Measurements from ENCODE around the gene DRAM1. TPM values are rescaled to one million over a fixed set of nuclear protein-coding genes. Genes with fewer than 3 reads are reported as not detected.
"Not testable (repeated sequence)": the region's sequence is repeated elsewhere in the genome, so short reads cannot be mapped to it uniquely, and the experiment has no call there.

DRAM1 gene
- polyA plus RNA-seq, 2 of the 4 experiments (the other 2 are of a cell fraction), result 28.0 to 39.1 TPM

DNA sequence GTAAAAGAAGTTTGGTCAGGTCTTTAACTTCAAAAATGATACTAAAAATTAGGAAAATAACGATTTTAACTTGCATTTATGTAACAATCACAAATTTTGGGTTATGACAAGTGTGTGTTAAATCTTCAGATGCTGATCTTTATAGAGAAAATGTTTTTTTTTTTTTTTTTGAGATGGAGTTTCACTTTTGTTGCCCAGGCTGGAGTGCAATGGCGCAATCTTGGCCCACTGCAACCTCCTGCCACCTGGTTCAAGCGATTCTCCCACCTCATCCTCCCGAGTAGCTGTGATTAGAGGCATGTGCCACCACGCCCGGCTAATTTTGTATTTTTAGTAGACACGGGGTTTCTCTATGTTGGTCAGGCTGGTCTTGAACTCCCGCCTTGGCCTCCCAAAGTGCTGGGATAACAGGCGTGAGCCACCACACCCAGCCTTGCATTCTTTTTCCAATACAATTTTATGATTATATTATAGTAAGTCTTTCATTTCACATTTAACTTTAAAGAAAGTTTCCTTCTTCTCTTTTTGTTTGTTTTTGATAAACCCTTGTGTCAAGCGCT, 7.5 kb downstream of the DRAM1 start:
- H3K4me3 ChIP-seq; H3K4me1 ChIP-seq; FAIRE-seq; DNase-seq (ENCODE audit: low read depth in 1 of 2, low spot score in 1 of 2); ATAC-seq; H3K9me3 ChIP-seq; H3K4me2 ChIP-seq; H3K27ac ChIP-seq: not testable (repeated sequence)
- 85% methylated on average over 10 of the region's 10 CpGs for WGBS (ENCODE audit: missing lambda C conversion rate)
- CTCF ChIA-PET, result interaction anchor here (0.6 to 0.8 kb wide), 2 partner anchors 10 to 36 kb away, joined by 3 to 5 read pairs; no protein-coding TSS in a partner anchor
- POLR2A ChIA-PET, result interaction anchor here (0.7 kb wide), 1 partner anchor 20 kb away, joined by 5 read pairs; no protein-coding TSS in a partner anchor

DNA sequence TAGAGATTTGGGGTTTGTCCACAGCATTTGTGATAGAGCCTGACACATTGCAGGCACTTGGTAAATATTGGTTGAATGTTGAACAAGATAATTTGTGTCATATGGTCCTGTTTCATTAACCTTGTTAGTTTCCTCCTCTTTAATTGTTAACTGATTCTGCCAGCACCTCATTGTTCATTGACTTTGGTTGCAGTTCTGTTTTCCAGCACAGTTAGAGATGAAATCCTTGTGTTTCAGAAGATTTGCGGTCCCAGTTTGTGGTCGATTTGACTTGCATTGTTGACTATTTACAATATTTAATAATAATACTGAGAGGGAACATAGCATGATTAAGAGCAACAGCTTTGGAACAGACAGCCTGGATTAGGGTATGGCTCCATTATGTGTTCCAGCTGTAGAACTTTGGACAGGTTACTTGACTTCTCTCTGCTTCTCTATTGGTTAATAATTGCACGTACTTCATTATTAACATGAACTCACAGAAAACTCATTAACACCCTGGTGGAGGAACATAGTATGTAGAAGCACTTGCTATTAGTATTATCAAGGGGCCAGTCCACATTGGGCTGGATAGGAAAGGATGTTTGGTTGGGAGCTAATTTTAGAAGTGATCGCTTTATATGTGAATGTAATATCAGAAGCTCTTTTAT, 8.7 kb downstream of the DRAM1 start:
- ChIA-PET CTCF (interaction anchor here (0.6 to 1.2 kb wide), 4 partner anchors 8 to 1574 kb away, joined by 3 to 4 read pairs (median 3); partner anchors contain the start of gene GNPTAB), POLR2A (interaction anchor here (1.3 kb wide), 1 partner anchor 9 kb away, joined by 4 read pairs; the partner anchor contains the start of gene DRAM1)
- Histone ChIP-seq H3K4me1 (peaks cover 14% of the 10 kb centered on the region), H3K4me2 (no peak overlapping the region), H3K9me3 (no peaks in the 10 kb centered on the region), H3K4me3 (no peak overlapping the region), H3K27ac (no peak overlapping the region)
- no peak for TF ChIP-seq RFX5 (IDR thresholded peaks at IDR 0.05)
- no peak for TF ChIP-seq JUN (IDR thresholded peaks at IDR 0.05)
- no peak for TF ChIP-seq ZC3H11A (IDR thresholded peaks at IDR 0.05)
- TF ChIP-seq SREBF2 (IDR thresholded peaks at IDR 0.05), result no peak
- TF ChIP-seq ZSCAN20 (CRISPR knock-in tag; IDR thresholded peaks at IDR 0.05), result no peak
- no peak for TF ChIP-seq HOXA7 (CRISPR knock-in tag; IDR thresholded peaks at IDR 0.05)
- no peak for TF ChIP-seq HOXB13 (CRISPR knock-in tag; IDR thresholded peaks at IDR 0.05; ENCODE audit: low read depth)
- TF ChIP-seq EP300 (IDR thresholded peaks at IDR 0.05), result no peak
- no peak for TF ChIP-seq MAZ (IDR thresholded peaks at IDR 0.05; ENCODE audit: borderline replicate concordance, low read depth, low read length)
- TF ChIP-seq CBX2 (IDR thresholded peaks at IDR 0.05; ENCODE audit: borderline replicate concordance, low read depth), result no peak
- TF ChIP-seq, protein P1, sequence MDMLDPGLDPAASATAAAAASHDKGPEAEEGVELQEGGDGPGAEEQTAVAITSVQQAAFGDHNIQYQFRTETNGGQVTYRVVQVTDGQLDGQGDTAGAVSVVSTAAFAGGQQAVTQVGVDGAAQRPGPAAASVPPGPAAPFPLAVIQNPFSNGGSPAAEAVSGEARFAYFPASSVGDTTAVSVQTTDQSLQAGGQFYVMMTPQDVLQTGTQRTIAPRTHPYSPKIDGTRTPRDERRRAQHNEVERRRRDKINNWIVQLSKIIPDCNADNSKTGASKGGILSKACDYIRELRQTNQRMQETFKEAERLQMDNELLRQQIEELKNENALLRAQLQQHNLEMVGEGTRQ (IDR thresholded peaks at IDR 0.05), result no peak
- TF ChIP-seq, protein P2, sequence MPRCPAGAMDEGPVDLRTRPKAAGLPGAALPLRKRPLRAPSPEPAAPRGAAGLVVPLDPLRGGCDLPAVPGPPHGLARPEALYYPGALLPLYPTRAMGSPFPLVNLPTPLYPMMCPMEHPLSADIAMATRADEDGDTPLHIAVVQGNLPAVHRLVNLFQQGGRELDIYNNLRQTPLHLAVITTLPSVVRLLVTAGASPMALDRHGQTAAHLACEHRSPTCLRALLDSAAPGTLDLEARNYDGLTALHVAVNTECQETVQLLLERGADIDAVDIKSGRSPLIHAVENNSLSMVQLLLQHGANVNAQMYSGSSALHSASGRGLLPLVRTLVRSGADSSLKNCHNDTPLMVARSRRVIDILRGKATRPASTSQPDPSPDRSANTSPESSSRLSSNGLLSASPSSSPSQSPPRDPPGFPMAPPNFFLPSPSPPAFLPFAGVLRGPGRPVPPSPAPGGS (IDR thresholded peaks at IDR 0.05), result no peak
- TF ChIP-seq, protein P3, sequence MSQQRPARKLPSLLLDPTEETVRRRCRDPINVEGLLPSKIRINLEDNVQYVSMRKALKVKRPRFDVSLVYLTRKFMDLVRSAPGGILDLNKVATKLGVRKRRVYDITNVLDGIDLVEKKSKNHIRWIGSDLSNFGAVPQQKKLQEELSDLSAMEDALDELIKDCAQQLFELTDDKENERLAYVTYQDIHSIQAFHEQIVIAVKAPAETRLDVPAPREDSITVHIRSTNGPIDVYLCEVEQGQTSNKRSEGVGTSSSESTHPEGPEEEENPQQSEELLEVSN (IDR thresholded peaks at IDR 0.05; ENCODE audit: borderline replicate concordance, low read depth), result no peak
- TF ChIP-seq, protein P4, sequence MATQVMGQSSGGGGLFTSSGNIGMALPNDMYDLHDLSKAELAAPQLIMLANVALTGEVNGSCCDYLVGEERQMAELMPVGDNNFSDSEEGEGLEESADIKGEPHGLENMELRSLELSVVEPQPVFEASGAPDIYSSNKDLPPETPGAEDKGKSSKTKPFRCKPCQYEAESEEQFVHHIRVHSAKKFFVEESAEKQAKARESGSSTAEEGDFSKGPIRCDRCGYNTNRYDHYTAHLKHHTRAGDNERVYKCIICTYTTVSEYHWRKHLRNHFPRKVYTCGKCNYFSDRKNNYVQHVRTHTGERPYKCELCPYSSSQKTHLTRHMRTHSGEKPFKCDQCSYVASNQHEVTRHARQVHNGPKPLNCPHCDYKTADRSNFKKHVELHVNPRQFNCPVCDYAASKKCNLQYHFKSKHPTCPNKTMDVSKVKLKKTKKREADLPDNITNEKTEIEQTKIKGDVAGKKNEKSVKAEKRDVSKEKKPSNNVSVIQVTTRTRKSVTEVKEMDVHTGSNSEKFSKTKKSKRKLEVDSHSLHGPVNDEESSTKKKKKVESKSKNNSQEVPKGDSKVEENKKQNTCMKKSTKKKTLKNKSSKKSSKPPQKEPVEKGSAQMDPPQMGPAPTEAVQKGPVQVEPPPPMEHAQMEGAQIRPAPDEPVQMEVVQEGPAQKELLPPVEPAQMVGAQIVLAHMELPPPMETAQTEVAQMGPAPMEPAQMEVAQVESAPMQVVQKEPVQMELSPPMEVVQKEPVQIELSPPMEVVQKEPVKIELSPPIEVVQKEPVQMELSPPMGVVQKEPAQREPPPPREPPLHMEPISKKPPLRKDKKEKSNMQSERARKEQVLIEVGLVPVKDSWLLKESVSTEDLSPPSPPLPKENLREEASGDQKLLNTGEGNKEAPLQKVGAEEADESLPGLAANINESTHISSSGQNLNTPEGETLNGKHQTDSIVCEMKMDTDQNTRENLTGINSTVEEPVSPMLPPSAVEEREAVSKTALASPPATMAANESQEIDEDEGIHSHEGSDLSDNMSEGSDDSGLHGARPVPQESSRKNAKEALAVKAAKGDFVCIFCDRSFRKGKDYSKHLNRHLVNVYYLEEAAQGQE (IDR thresholded peaks at IDR 0.05), result no peak
- TF ChIP-seq CHD4 (IDR thresholded peaks at IDR 0.05; ENCODE audit: borderline replicate concordance), result no peak
- no peak for TF ChIP-seq RAD21 (conservative IDR thresholded peaks at IDR 0.05 in 1 of 2, IDR thresholded peaks at IDR 0.05 in 1 of 2)
- no peak for TF ChIP-seq KDM1A (IDR thresholded peaks at IDR 0.05; ENCODE audit: low read depth)
- TF ChIP-seq JUNB (IDR thresholded peaks at IDR 0.05), result no peak
- TF ChIP-seq, protein P5, sequence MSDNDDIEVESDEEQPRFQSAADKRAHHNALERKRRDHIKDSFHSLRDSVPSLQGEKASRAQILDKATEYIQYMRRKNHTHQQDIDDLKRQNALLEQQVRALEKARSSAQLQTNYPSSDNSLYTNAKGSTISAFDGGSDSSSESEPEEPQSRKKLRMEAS (IDR thresholded peaks at IDR 0.05), result no peak
- 88% methylated on average over 4 of the region's 4 CpGs for WGBS (ENCODE audit: missing lambda C conversion rate)
- FAIRE-seq, result no peak
- ATAC-seq, result no peak
- no peak for DNase-seq (ENCODE audit: low read depth in 1 of 2, low spot score in 1 of 2)

Data from A549 (cell line).